K562 (cell line): ENCODE data around the gene AGK. TPM values are rescaled to one million over a fixed set of nuclear protein-coding genes. Genes with fewer than 3 reads are reported as not detected.

Source experiments
- ATAC-seq: fragments of 200-7000 bp; cut with Tn5 transposase; 3 replicates; pipeline ENCODE4 v1.9.1; 2020; ENCODE audit warnings: moderate library complexity
- BruUV-seq: library from RNA; stranded (reverse); fragments of 400-500 nt; replicated peaks from 2 replicates; lab custom pipeline; 2021; lab: Mats Ljungman, UMichigan
- CTCF ChIA-PET: fragments of 300-600 bp; formaldehyde crosslinking; extraction: SDS; loops from one replicate; lab custom pipeline; 2021; ENCODE audit warnings: low intra/inter-chr PET ratio; lab: Yijun Ruan, JAX
- POLR2A ChIA-PET: fragments of 300-600, 350-650 bp; sonication (Branson Sonifier 250); formaldehyde crosslinking; extraction: SDS; loops from one replicate; lab custom pipeline; 2021; ENCODE audit warnings: antibody characterized with exemption, inconsistent platforms; lab: Yijun Ruan, JAX
- DNase-seq, 4 experiments: peaks; one replicate each; pipeline versions ENCODE4 v3.0.0 to v3.0.0-alpha.2; 2011 to 2018; ENCODE audit warnings: low spot score in 3 of 4, mixed read lengths in 3 of 4; ENCODE audit errors: extremely low read depth in 1 of 4
- FAIRE-seq: peaks from 2 replicates; lab custom pipeline; 2011; peaks lifted over from hg19 to GRCh38; lab: Jason Lieb, UNC
- H2AFZ ChIP-seq: 2 replicates; pipeline ENCODE4 v1.6.0; 2011; ENCODE audit warnings: low read depth, low read length, control low read depth, inconsistent platforms
- H3K27ac ChIP-seq: fragments of 200-600 bp; 3 replicates; pipeline ENCODE4 v1.8.0; 2011; ENCODE audit warnings: low read depth, mild to moderate bottlenecking, control low read depth, inconsistent platforms, low read length, moderate library complexity, mixed read lengths; ENCODE audit errors: extremely low read depth
- H3K27me3 ChIP-seq, 2 experiments: fragments of 300-600 bp in 1 of 2; 2 replicates in 1 of 2; 3 replicates in 1 of 2; pipeline versions ENCODE4 v1.6.0 to v1.8.0; 2011; ENCODE audit warnings: inconsistent platforms in 2 of 2, low read length in 2 of 2, mild to moderate bottlenecking in 1 of 2, mixed read lengths in 1 of 2, moderate library complexity in 1 of 2; ENCODE audit not compliant: control insufficient read depth in 2 of 2, insufficient read depth in 2 of 2
- H3K36me3 ChIP-seq: fragments of 300-600 bp; 3 replicates; pipeline ENCODE4 v1.8.0; 2011; ENCODE audit warnings: mild to moderate bottlenecking, low read length, inconsistent platforms; ENCODE audit not compliant: control insufficient read depth, insufficient read depth
- H3K4me1 ChIP-seq, 2 experiments: fragments of 200-600 bp in 1 of 2; replicated peaks in 1 of 2; 2 replicates in 1 of 2; 3 replicates in 1 of 2; pipeline versions ENCODE4 v1.5.1 to v1.8.0; 2011; ENCODE audit warnings: inconsistent platforms in 2 of 2, low read length in 2 of 2, mild to moderate bottlenecking in 1 of 2, mixed read lengths in 1 of 2, moderate library complexity in 1 of 2; ENCODE audit not compliant: control insufficient read depth in 2 of 2, insufficient read depth in 2 of 2
- H3K4me2 ChIP-seq: 2 replicates; pipeline ENCODE4 v1.6.1; 2011; ENCODE audit warnings: low read length, control low read depth, inconsistent platforms, mixed read lengths; ENCODE audit not compliant: insufficient read depth
- H3K4me3 ChIP-seq: fragments of 200-600 bp; sonication (generic), shearing (Covaris generic); 2 replicates; pipeline ENCODE4 v1.5.1; 2016; ENCODE audit warnings: control low read depth, inconsistent platforms
- H3K79me2 ChIP-seq: fragments of 200-600 bp; 3 replicates; pipeline ENCODE4 v1.8.0; 2011; ENCODE audit warnings: low read length, inconsistent platforms; ENCODE audit not compliant: control insufficient read depth, insufficient read depth
- H3K9ac ChIP-seq, 2 experiments: 2 replicates each; pipeline versions ENCODE4 v1.6.0 to v1.6.1; 2011; ENCODE audit warnings: low read depth in 2 of 2, low read length in 2 of 2, control low read depth in 1 of 2, inconsistent platforms in 1 of 2, mild to moderate bottlenecking in 1 of 2, mixed read lengths in 1 of 2; ENCODE audit not compliant: insufficient read depth in 1 of 2
- H3K9me1 ChIP-seq: one replicate; pipeline ENCODE4 v1.6.0; 2011; ENCODE audit warnings: inconsistent platforms, mild to moderate bottlenecking, low read length, moderate library complexity; ENCODE audit not compliant: control insufficient read depth, insufficient read depth
- H3K9me3 ChIP-seq: replicated peaks from 2 replicates; pipeline ENCODE4 v1.5.1; 2011; ENCODE audit warnings: low read depth, low read length, inconsistent platforms; ENCODE audit not compliant: control insufficient read depth, insufficient read depth
- H4K20me1 ChIP-seq: replicated peaks from 2 replicates; pipeline ENCODE4 v1.6.1; 2011; ENCODE audit warnings: low read length, inconsistent platforms, mixed read lengths; ENCODE audit not compliant: control insufficient read depth, insufficient read depth
- CBX3 ChIP-seq, 2 experiments: IDR thresholded peaks; 1 replicate in 1 of 2; 2 replicates in 1 of 2; pipeline ENCODE4 v1.6.1; 2012; ENCODE audit warnings: inconsistent platforms in 2 of 2, low read length in 2 of 2, borderline replicate concordance in 1 of 2, control low read depth in 1 of 2
- HNRNPL ChIP-seq: fragments of 200-400 bp; formaldehyde crosslinking; IDR thresholded peaks from 2 replicates; pipeline ENCODE4 v1.6.1; 2017; ENCODE audit warnings: low read depth, mild to moderate bottlenecking, low read length
- SIX5 ChIP-seq, 2 experiments: IDR thresholded peaks; 2 replicates each; pipeline ENCODE4 v1.6.1; 2011; ENCODE audit warnings: low read length in 2 of 2, borderline replicate concordance in 1 of 2, low read depth in 1 of 2, mild to moderate bottlenecking in 1 of 2, moderate library complexity in 1 of 2; ENCODE audit not compliant: insufficient read depth in 1 of 2
- SREBF2 ChIP-seq: sonication (generic); formaldehyde crosslinking; IDR thresholded peaks from 2 replicates; pipeline ENCODE4 v1.4.0; 2020; ENCODE audit warnings: mild to moderate bottlenecking, missing genetic modification reagents
- YY1 ChIP-seq, 3 experiments: IDR thresholded peaks; 2 replicates each; pipeline ENCODE4 v1.6.1; 2011; ENCODE audit warnings: low read length in 2 of 3, mild to moderate bottlenecking in 2 of 3, moderate library complexity in 2 of 3, borderline replicate concordance in 1 of 3, control low read depth in 1 of 3, low read depth in 1 of 3; ENCODE audit not compliant: insufficient read depth in 3 of 3, insufficient replicate concordance in 2 of 3, control insufficient read depth in 1 of 3, insufficient read length in 1 of 3; ENCODE audit errors: extremely low read depth in 1 of 3
- WGBS: fragments of 100-300 bp; shearing (Covaris generic); methylation state at CpG from one replicate; pipeline ENCODE4 v1.1.6; 2016; ENCODE audit warnings: low coverage, mixed read lengths; ENCODE audit not compliant: insufficient coverage; ENCODE audit errors: missing lambda C conversion rate; 5-methylcytosine and 5-hydroxymethylcytosine counted together
- in situ Hi-C: fragments of 300-500 bp; cut with MboI; formaldehyde crosslinking; loops from 4 replicates; pipeline ENCODE4 v1.15.0; 2018; ENCODE audit warnings: inconsistent platforms, mixed read lengths
- intact Hi-C: fragments of 100-400 bp; cut with micrococcal nuclease; formaldehyde crosslinking; loops from 2 replicates; pipeline ENCODE4 v1.14.2; 2022
- polyA plus RNA-seq, 8 experiments: library from polyadenylated mRNA; depleted of rRNA in 4 of 8; stranded (reverse) in 5 of 8; unstranded in 3 of 8; fragments of >200 nt; fragmentation: Nextera tagmentation in 2 of 8; fragmentation: Illumina TruSeq in 1 of 8; extraction: Ambion mirVana in 2 of 8; extraction: Trizol in 1 of 8; gene quantifications; 2 replicates each; pipeline versions ENCODE4 v1.2.1 to v1.2.3, GENCODE V29; 2011 to 2014; ENCODE audit warnings: inconsistent platforms in 1 of 8, missing spikeins in 1 of 8
- total RNA-seq, 7 experiments: library from RNA; depleted of rRNA in 6 of 7; stranded (reverse); fragments of >200 nt in 6 of 7; fragmentation: Illumina TruSeq in 2 of 7; extraction: Trizol in 2 of 7; gene quantifications; 2 replicates each; pipeline versions ENCODE4 v1.2.1 to v1.2.3, GENCODE V29; 2011 to 2021; ENCODE audit warnings: low replicate concordance in 1 of 7
- TF ChIP-seq, protein P1 (sequence below): sonication (generic); formaldehyde crosslinking; IDR thresholded peaks from 2 replicates; pipeline ENCODE4 v1.8.0; 2022; ENCODE audit warnings: mild to moderate bottlenecking, low read depth, missing genetic modification reagents
- TF ChIP-seq, protein P2 (sequence below): fragments of 250-450 bp; sonication (Bioruptor Pico); IDR thresholded peaks from 2 replicates; pipeline ENCODE4 v1.5.0; 2022; ENCODE audit warnings: mild to moderate bottlenecking

AGK gene
- total and polyA plus RNA-seq, 9 of the 15 experiments (the other 6 are each of a cell fraction or from before 2014, with no cell fraction given) = 50.7 to 128 (median 71.8) TPM

DNA sequence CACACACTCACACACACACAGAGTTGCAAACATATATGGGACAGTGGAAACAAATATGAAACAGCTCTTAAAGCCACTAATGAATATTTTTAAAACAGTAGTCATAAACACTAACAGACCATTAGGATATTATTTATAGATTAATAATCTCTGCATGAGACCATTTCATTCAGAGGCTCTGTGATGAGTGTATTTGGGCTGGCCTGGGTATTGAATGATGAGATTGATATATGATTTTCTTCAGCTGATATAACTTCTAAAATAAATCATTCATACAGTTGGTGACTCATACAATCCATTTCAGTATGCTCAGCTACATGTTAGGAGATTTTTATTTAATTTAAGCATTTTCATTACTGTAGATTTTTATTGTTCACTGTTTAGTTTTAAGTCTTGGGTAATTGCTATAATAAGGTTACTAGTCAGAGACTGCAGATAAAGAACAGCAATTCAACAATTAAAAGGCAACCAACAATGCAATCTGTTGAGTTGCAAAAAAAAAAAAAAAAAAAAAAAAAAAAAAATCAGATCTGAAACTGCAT is 25.2 kb upstream of the AGK start (continued):
- TF ChIP-seq CBX3 (IDR thresholded peaks at IDR 0.05; ENCODE audit: borderline replicate concordance in 1 of 2, low read length in 2 of 2) (no peak), SIX5 (IDR thresholded peaks at IDR 0.05; ENCODE audit: borderline replicate concordance in 1 of 2, insufficient read depth in 1 of 2, low read depth in 1 of 2, low read length in 2 of 2) (no peak), HNRNPL (no peak)
- TF ChIP-seq, protein P1, sequence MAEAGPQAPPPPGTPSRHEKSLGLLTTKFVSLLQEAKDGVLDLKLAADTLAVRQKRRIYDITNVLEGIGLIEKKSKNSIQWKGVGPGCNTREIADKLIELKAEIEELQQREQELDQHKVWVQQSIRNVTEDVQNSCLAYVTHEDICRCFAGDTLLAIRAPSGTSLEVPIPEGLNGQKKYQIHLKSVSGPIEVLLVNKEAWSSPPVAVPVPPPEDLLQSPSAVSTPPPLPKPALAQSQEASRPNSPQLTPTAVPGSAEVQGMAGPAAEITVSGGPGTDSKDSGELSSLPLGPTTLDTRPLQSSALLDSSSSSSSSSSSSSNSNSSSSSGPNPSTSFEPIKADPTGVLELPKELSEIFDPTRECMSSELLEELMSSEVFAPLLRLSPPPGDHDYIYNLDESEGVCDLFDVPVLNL (CRISPR knock-in tag) = no peak
- TF ChIP-seq, protein P2, sequence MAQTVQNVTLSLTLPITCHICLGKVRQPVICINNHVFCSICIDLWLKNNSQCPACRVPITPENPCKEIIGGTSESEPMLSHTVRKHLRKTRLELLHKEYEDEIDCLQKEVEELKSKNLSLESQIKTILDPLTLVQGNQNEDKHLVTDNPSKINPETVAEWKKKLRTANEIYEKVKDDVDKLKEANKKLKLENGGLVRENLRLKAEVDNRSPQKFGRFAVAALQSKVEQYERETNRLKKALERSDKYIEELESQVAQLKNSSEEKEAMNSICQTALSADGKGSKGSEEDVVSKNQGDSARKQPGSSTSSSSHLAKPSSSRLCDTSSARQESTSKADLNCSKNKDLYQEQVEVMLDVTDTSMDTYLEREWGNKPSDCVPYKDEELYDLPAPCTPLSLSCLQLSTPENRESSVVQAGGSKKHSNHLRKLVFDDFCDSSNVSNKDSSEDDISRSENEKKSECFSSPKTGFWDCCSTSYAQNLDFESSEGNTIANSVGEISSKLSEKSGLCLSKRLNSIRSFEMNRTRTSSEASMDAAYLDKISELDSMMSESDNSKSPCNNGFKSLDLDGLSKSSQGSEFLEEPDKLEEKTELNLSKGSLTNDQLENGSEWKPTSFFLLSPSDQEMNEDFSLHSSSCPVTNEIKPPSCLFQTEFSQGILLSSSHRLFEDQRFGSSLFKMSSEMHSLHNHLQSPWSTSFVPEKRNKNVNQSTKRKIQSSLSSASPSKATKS (CRISPR knock-in tag) = no peak

DNA sequence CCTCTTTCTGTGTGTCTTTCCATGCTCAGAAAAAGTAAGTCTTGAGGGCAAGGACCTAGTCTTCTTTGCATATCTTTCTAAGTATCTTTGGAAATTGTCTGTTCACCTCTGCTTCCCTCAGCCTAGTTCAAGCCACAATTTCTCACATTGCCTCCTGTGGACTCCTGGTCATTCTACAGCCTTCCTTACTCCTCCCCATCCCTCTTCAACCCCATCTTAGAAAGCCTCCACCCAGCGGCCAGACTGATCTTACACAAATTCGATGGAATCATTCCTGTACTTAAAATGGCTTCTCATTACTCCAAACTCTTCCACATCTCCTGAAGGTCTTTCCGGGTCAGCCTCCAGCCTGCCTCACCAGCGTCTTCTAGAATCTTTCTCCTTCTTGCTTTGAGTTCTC is 24.1 kb upstream of the AGK start:
- no peak overlapping the region for H3K4me2 ChIP-seq
- H4K20me1 ChIP-seq = no peaks in the 10 kb centered on the region
- H3K36me3 ChIP-seq = no peaks in the 10 kb centered on the region
- intact Hi-C loops = no loop called here
- H3K9me3 ChIP-seq = no peaks in the 10 kb centered on the region
- CTCF ChIA-PET = no interaction called here
- H3K4me1 ChIP-seq = no peaks in the 10 kb centered on the region
- no TSS peak for BruUV-seq
- H3K79me2 ChIP-seq = no peaks in the 10 kb centered on the region
- H3K27me3 ChIP-seq = peaks cover 20 to 23% of the 10 kb centered on the region in 2 experiments
- DNase-seq = no peak
- POLR2A ChIA-PET = no interaction called here
- H3K27ac ChIP-seq = no peak overlapping the region
- no peak overlapping the region for H2AFZ ChIP-seq
- WGBS = 0% methylated on average over 4 of the region's 4 CpGs
- peak; percentile 73 for ATAC-seq
- TF ChIP-seq SREBF2 (CRISPR knock-in tag) = no peak
- peak in 1 of 3 experiments; percentile 33 for TF ChIP-seq YY1 (IDR thresholded peaks at IDR 0.05; ENCODE audit: borderline replicate concordance in 1 of 3, control insufficient read depth in 1 of 3, extremely low read depth in 1 of 3, insufficient read depth in 3 of 3, insufficient read length in 1 of 3, insufficient replicate concordance in 2 of 3, low read depth in 1 of 3, low read length in 2 of 3)
- FAIRE-seq = no peak
- in situ Hi-C loops = loop anchor here (25.0 kb wide), 1 partner anchor 715 kb away; no protein-coding TSS in a partner anchor
- H3K9me1 ChIP-seq = no peaks in the 10 kb centered on the region
- H3K4me3 ChIP-seq = no peak overlapping the region
- no peak overlapping the region for H3K9ac ChIP-seq
